Measurements from ENCODE around the gene SMIM43.

SMIM43 gene

GRCh38 chr4:121724671-121725070 lies 40.3 kb downstream of the SMIM43 start:
- no peaks in the 10 kb centered on the region for H3K27me3 ChIP-seq (ENCODE audit: insufficient read depth, poor library complexity, severe bottlenecking)
- no peak overlapping the region for H3K4me3 ChIP-seq (replicated peaks; ENCODE audit: insufficient read depth, low read length)
- H3K27ac ChIP-seq (replicated peaks), result no peak overlapping the region
- TF ChIP-seq POLR2AphosphoS5 (IDR thresholded peaks at IDR 0.05; ENCODE audit: low read depth), result no peak
- TF ChIP-seq, protein P1, sequence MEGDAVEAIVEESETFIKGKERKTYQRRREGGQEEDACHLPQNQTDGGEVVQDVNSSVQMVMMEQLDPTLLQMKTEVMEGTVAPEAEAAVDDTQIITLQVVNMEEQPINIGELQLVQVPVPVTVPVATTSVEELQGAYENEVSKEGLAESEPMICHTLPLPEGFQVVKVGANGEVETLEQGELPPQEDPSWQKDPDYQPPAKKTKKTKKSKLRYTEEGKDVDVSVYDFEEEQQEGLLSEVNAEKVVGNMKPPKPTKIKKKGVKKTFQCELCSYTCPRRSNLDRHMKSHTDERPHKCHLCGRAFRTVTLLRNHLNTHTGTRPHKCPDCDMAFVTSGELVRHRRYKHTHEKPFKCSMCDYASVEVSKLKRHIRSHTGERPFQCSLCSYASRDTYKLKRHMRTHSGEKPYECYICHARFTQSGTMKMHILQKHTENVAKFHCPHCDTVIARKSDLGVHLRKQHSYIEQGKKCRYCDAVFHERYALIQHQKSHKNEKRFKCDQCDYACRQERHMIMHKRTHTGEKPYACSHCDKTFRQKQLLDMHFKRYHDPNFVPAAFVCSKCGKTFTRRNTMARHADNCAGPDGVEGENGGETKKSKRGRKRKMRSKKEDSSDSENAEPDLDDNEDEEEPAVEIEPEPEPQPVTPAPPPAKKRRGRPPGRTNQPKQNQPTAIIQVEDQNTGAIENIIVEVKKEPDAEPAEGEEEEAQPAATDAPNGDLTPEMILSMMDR (IDR thresholded peaks at IDR 0.05; ENCODE audit: insufficient read depth, low read length), result no peak
- TF ChIP-seq SPI1 (IDR thresholded peaks at IDR 0.05; ENCODE audit: borderline replicate concordance, low read depth), result no peak
- no peak for TF ChIP-seq REST (IDR thresholded peaks at IDR 0.05; ENCODE audit: insufficient replicate concordance, low read depth)
- no peak for TF ChIP-seq GABPA (IDR thresholded peaks at IDR 0.05; ENCODE audit: low read depth)
- no peak for DNase-seq (ENCODE audit: low read depth in 1 of 2, low spot score in 1 of 2)

DNA sequence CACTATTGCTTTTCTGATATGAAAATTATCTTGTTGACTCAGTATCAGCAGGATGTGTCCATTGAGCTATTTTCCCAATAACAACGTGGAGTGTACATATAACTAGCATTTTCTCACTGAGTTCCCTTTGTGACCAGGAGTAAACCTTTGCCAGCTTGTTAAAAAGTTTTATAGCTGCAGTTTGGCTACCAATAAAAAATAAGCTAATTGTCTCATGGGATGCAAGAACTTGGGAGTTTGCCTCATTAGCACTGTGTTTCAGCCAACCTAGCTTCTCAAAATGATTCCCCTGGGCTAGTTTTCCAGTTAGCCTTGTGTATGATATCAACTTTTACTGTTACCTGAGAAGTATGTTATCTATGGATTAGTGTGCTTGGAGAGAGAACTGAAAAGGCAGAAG lies 43.3 kb downstream of the SMIM43 start:
- no peak for DNase-seq (ENCODE audit: low read depth in 1 of 2, low spot score in 1 of 2)
- Histone ChIP-seq H3K27me3 (ENCODE audit: insufficient read depth, poor library complexity, severe bottlenecking) (no peaks in the 10 kb centered on the region), H3K4me3 (replicated peaks; ENCODE audit: insufficient read depth, low read length) (no peak overlapping the region), H3K27ac (replicated peaks) (no peak overlapping the region)
- TF ChIP-seq, protein P1 (IDR thresholded peaks at IDR 0.05; ENCODE audit: insufficient read depth, low read length), result no peak
- TF ChIP-seq GABPA (IDR thresholded peaks at IDR 0.05; ENCODE audit: low read depth), result no peak
- TF ChIP-seq SPI1 (IDR thresholded peaks at IDR 0.05; ENCODE audit: borderline replicate concordance, low read depth), result no peak
- no peak for TF ChIP-seq POLR2AphosphoS5 (IDR thresholded peaks at IDR 0.05; ENCODE audit: low read depth)
- no peak for TF ChIP-seq REST (IDR thresholded peaks at IDR 0.05; ENCODE audit: insufficient replicate concordance, low read depth)

- Histone ChIP-seq H3K27ac (replicated peaks) (no peak overlapping the region), H3K4me3 (replicated peaks; ENCODE audit: insufficient read depth, low read length) (no peak overlapping the region), H3K27me3 (ENCODE audit: insufficient read depth, poor library complexity, severe bottlenecking) (no peaks in the 10 kb centered on the region)
- no peak for DNase-seq (ENCODE audit: low read depth in 1 of 2, low spot score in 1 of 2)
- TF ChIP-seq SPI1 (IDR thresholded peaks at IDR 0.05; ENCODE audit: borderline replicate concordance, low read depth), result no peak
- TF ChIP-seq, protein P1 (IDR thresholded peaks at IDR 0.05; ENCODE audit: insufficient read depth, low read length), result no peak
- TF ChIP-seq REST (IDR thresholded peaks at IDR 0.05; ENCODE audit: insufficient replicate concordance, low read depth), result no peak
- TF ChIP-seq GABPA (IDR thresholded peaks at IDR 0.05; ENCODE audit: low read depth), result no peak
- TF ChIP-seq POLR2AphosphoS5 (IDR thresholded peaks at IDR 0.05; ENCODE audit: low read depth), result no peak
Measured at GRCh38 chr4:121720109-121720508, 44.9 kb downstream of the SMIM43 start.

All from HL-60 (cell line).